HCT116 (cell line): ENCODE measurements around the gene CADPS2. TPM values are rescaled to one million over a fixed set of nuclear protein-coding genes. Genes with fewer than 3 reads are reported as not detected.

Experiments used
- ATAC-seq: fragments of 200-7000 bp; cut with Tn5 transposase; 2 replicates; pipeline ENCODE4 v1.9.1; 2020; ENCODE audit warnings: mild to moderate bottlenecking, moderate library complexity
- BruUV-seq: library from RNA; stranded (reverse); fragments of 400-500 nt; replicated peaks from 2 replicates; lab custom pipeline; 2021; lab: Mats Ljungman, UMichigan
- CTCF ChIA-PET: fragments of 300-600 bp; sonication (Branson Sonifier 250); formaldehyde crosslinking; loops from one replicate; lab custom pipeline; 2021; ENCODE audit warnings: antibody characterized with exemption; lab: Charles Lee
- POLR2A ChIA-PET: fragments of 300-600, 350-600 bp; sonication (Branson Sonifier 250); formaldehyde crosslinking; loops from one replicate; lab custom pipeline; 2021; ENCODE audit warnings: antibody characterized with exemption; lab: Charles Lee
- RAD21 ChIA-PET, 2 experiments: fragments of 300-600 bp; sonication (Branson Sonifier 250); formaldehyde crosslinking; loops; one replicate each; lab custom pipeline; 2023; ENCODE audit warnings: low total read pairs in 2 of 2; ENCODE audit not compliant: uncharacterized antibody in 2 of 2, unreplicated experiment in 2 of 2, low non-redundant PET in 1 of 2; lab: Charles Lee
- DNase-seq: peaks from one replicate; pipeline ENCODE4 v3.0.0-alpha.2; 2010; ENCODE audit warnings: low read depth, low spot score
- H2AFZ ChIP-seq: fragments of 200-600 bp; shearing (Covaris generic), sonication (generic); 2 replicates; pipeline ENCODE4 v1.6.1; 2017; ENCODE audit warnings: low read depth, mixed run types, mixed read lengths, antibody characterized with exemption, low read length; ENCODE audit not compliant: poor library complexity, severe bottlenecking
- H3K27ac ChIP-seq: 2 replicates; pipeline ENCODE4 v1.5.1; 2012; ENCODE audit warnings: low read depth, low read length
- H3K27me3 ChIP-seq: fragments of 200-600 bp; sonication (generic); 2 replicates; pipeline ENCODE4 v1.6.1; 2016; ENCODE audit warnings: mixed run types, low read length, mixed read lengths; ENCODE audit not compliant: insufficient read depth
- H3K36me3 ChIP-seq, 2 experiments: fragments of 200-500 bp in 1 of 2; fragments of 200-600 bp in 1 of 2; sonication (Bioruptor generic) in 1 of 2; sonication (generic) in 1 of 2; 2 replicates each; pipeline versions ENCODE4 v1.5.1 to v1.6.1; 2014 to 2016; ENCODE audit warnings: low read length in 2 of 2, inconsistent platforms in 1 of 2, mixed read lengths in 1 of 2, mixed run types in 1 of 2; ENCODE audit not compliant: insufficient read depth in 2 of 2, control insufficient read depth in 1 of 2
- H3K4me1 ChIP-seq, 2 experiments: fragments of 200-600 bp in 1 of 2; sonication (generic) in 1 of 2; 2 replicates each; pipeline versions ENCODE4 v1.5.1 to v1.6.1; 2012 to 2017; ENCODE audit warnings: low read length in 2 of 2, inconsistent platforms in 1 of 2, mild to moderate bottlenecking in 1 of 2, mixed read lengths in 1 of 2, mixed run types in 1 of 2, moderate library complexity in 1 of 2; ENCODE audit not compliant: insufficient read depth in 2 of 2, control insufficient read depth in 1 of 2
- H3K4me2 ChIP-seq: fragments of 200-600 bp; sonication (generic); 2 replicates; pipeline ENCODE4 v1.6.1; 2017; ENCODE audit warnings: mixed run types, low read length, mixed read lengths
- H3K4me3 ChIP-seq, 2 experiments: fragments of 200-600 bp in 1 of 2; sonication (generic) in 1 of 2; replicated peaks in 1 of 2; 2 replicates each; pipeline ENCODE4 v1.5.1; 2011 to 2016; ENCODE audit warnings: low read length in 2 of 2, control low read depth in 1 of 2, low read depth in 1 of 2, mild to moderate bottlenecking in 1 of 2, mixed read lengths in 1 of 2, mixed run types in 1 of 2
- H3K79me2 ChIP-seq: fragments of 200-600 bp; sonication (generic); 2 replicates; pipeline ENCODE4 v1.6.1; 2017; ENCODE audit warnings: mild to moderate bottlenecking, mixed run types, low read length, moderate library complexity, mixed read lengths; ENCODE audit not compliant: insufficient read depth
- H3K9ac ChIP-seq: fragments of 200-600 bp; sonication (generic); 2 replicates; pipeline ENCODE4 v1.6.1; 2016; ENCODE audit warnings: low read length, mixed read lengths
- H3K9me2 ChIP-seq: fragments of 200-600 bp; sonication (generic), shearing (Covaris generic); 2 replicates; pipeline ENCODE4 v1.6.1; 2017; ENCODE audit warnings: mixed run types, mild to moderate bottlenecking, moderate library complexity; ENCODE audit not compliant: insufficient read depth
- H3K9me3 ChIP-seq, 2 experiments: fragments of 200-500 bp in 1 of 2; fragments of 200-600 bp in 1 of 2; sonication (Bioruptor generic) in 1 of 2; sonication (generic) in 1 of 2; 2 replicates each; pipeline ENCODE4 v1.6.1; 2014 to 2017; ENCODE audit warnings: low read length in 2 of 2, mixed read lengths in 2 of 2, inconsistent platforms in 1 of 2, low read depth in 1 of 2, mild to moderate bottlenecking in 1 of 2, mixed run types in 1 of 2, moderate library complexity in 1 of 2; ENCODE audit not compliant: control insufficient read depth in 1 of 2, insufficient read depth in 1 of 2
- H4K20me1 ChIP-seq: fragments of 200-600 bp; sonication (generic), shearing (Covaris generic); 2 replicates; pipeline ENCODE4 v1.6.1; 2017; ENCODE audit warnings: mixed run types, mild to moderate bottlenecking, moderate library complexity; ENCODE audit not compliant: insufficient read depth
- CEBPB ChIP-seq: IDR thresholded peaks from 2 replicates; pipeline ENCODE4 v1.6.1; 2012; ENCODE audit warnings: low read depth
- ELF1 ChIP-seq: IDR thresholded peaks from 2 replicates; pipeline ENCODE4 v1.6.1; 2012; ENCODE audit warnings: low read depth, borderline replicate concordance
- EZH2phosphoT487 ChIP-seq: fragments of 200-600 bp; IDR thresholded peaks from 2 replicates; pipeline ENCODE4 v1.6.1; 2018; ENCODE audit warnings: antibody characterized with exemption, borderline replicate concordance
- FOSL1 ChIP-seq: IDR thresholded peaks from 2 replicates; pipeline ENCODE4 v1.6.1; 2012; ENCODE audit warnings: low read depth
- POLR2A ChIP-seq: IDR thresholded peaks from 2 replicates; pipeline ENCODE4 v1.7.0; 2011; ENCODE audit warnings: borderline replicate concordance; ENCODE audit not compliant: insufficient read depth, insufficient read length; ENCODE audit errors: extremely low read depth
- POLR2AphosphoS5 ChIP-seq: IDR thresholded peaks from 2 replicates; pipeline ENCODE4 v1.6.1; 2011; ENCODE audit warnings: mild to moderate bottlenecking, low read depth, low read length, moderate library complexity
- SIN3A ChIP-seq: IDR thresholded peaks from 2 replicates; pipeline ENCODE4 v1.6.1; 2012; ENCODE audit warnings: low read depth
- SP1 ChIP-seq: IDR thresholded peaks from 2 replicates; pipeline ENCODE4 v1.6.1; 2012; ENCODE audit warnings: low read depth
- SRF ChIP-seq: IDR thresholded peaks from 2 replicates; pipeline ENCODE4 v1.6.1; 2012; ENCODE audit warnings: low read depth
- TCF7L2 ChIP-seq: IDR thresholded peaks from 2 replicates; pipeline ENCODE4 v1.7.0; 2011; ENCODE audit warnings: borderline replicate concordance, inconsistent platforms; ENCODE audit not compliant: insufficient read depth, insufficient read length; ENCODE audit errors: extremely low read depth
- ZNF274 ChIP-seq: fragments of 200-500 bp; sonication (Bioruptor generic); IDR thresholded peaks from 2 replicates; pipeline ENCODE4 v1.6.1; 2014; ENCODE audit warnings: mild to moderate bottlenecking, low read depth, low read length, inconsistent platforms
- intact Hi-C: fragments of 100-400 bp; cut with micrococcal nuclease; formaldehyde crosslinking; loops from 2 replicates; pipeline ENCODE4 v1.10.0; 2022
- total RNA-seq: library from RNA; stranded (reverse); gene quantifications from one replicate; pipeline ENCODE4 v1.2.1, GENCODE V29; 2021; ENCODE audit not compliant: unreplicated experiment
- TF ChIP-seq, protein P1 (sequence below): IDR thresholded peaks from 2 replicates; pipeline ENCODE4 v1.6.1; 2012; ENCODE audit warnings: low read depth
- TF ChIP-seq, protein P2 (sequence below): IDR thresholded peaks from 2 replicates; pipeline ENCODE4 v1.6.1; 2012
- TF ChIP-seq, protein P3 (sequence below), 3 experiments: fragments of 200-600 bp in 1 of 3; sonication (generic) in 1 of 3; IDR thresholded peaks in 2 of 3; conservative IDR thresholded peaks in 1 of 3; 2 replicates each; pipeline ENCODE4 v1.5.1; 2012 to 2017; ENCODE audit warnings: low read depth in 2 of 3, low read length in 2 of 3, antibody characterized with exemption in 1 of 3, borderline replicate concordance in 1 of 3, control low read depth in 1 of 3, mild to moderate bottlenecking in 1 of 3, mixed read lengths in 1 of 3, mixed run types in 1 of 3, moderate library complexity in 1 of 3; ENCODE audit not compliant: insufficient read depth in 1 of 3

CADPS2 gene
- total RNA-seq, 1 experiment from 2014 or later = 7.5 TPM

- no peaks in the 10 kb centered on the region for H3K9me3 ChIP-seq
- H3K36me3 ChIP-seq = no peaks in the 10 kb centered on the region
- BruUV-seq = no TSS peak
- H3K79me2 ChIP-seq = no peaks in the 10 kb centered on the region
- CTCF ChIA-PET = no interaction called here
- no peak overlapping the region for H3K27ac ChIP-seq
- ATAC-seq = no peak
- RAD21 ChIA-PET = no interaction called here
- H3K9ac ChIP-seq = no peak overlapping the region
- H2AFZ ChIP-seq = no peak overlapping the region
- H3K4me2 ChIP-seq = no peak overlapping the region
- TF ChIP-seq, protein P1, sequence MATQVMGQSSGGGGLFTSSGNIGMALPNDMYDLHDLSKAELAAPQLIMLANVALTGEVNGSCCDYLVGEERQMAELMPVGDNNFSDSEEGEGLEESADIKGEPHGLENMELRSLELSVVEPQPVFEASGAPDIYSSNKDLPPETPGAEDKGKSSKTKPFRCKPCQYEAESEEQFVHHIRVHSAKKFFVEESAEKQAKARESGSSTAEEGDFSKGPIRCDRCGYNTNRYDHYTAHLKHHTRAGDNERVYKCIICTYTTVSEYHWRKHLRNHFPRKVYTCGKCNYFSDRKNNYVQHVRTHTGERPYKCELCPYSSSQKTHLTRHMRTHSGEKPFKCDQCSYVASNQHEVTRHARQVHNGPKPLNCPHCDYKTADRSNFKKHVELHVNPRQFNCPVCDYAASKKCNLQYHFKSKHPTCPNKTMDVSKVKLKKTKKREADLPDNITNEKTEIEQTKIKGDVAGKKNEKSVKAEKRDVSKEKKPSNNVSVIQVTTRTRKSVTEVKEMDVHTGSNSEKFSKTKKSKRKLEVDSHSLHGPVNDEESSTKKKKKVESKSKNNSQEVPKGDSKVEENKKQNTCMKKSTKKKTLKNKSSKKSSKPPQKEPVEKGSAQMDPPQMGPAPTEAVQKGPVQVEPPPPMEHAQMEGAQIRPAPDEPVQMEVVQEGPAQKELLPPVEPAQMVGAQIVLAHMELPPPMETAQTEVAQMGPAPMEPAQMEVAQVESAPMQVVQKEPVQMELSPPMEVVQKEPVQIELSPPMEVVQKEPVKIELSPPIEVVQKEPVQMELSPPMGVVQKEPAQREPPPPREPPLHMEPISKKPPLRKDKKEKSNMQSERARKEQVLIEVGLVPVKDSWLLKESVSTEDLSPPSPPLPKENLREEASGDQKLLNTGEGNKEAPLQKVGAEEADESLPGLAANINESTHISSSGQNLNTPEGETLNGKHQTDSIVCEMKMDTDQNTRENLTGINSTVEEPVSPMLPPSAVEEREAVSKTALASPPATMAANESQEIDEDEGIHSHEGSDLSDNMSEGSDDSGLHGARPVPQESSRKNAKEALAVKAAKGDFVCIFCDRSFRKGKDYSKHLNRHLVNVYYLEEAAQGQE = no peak
- TF ChIP-seq SRF (no peak), EZH2phosphoT487 (no peak), POLR2AphosphoS5 (no peak), SIN3A (no peak), ZNF274 (no peak), POLR2A (no peak), FOSL1 (no peak), ELF1 (no peak), CEBPB (no peak), SP1 (no peak), TCF7L2 (no peak)
- TF ChIP-seq, protein P2, sequence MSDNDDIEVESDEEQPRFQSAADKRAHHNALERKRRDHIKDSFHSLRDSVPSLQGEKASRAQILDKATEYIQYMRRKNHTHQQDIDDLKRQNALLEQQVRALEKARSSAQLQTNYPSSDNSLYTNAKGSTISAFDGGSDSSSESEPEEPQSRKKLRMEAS = no peak
- TF ChIP-seq, protein P3, sequence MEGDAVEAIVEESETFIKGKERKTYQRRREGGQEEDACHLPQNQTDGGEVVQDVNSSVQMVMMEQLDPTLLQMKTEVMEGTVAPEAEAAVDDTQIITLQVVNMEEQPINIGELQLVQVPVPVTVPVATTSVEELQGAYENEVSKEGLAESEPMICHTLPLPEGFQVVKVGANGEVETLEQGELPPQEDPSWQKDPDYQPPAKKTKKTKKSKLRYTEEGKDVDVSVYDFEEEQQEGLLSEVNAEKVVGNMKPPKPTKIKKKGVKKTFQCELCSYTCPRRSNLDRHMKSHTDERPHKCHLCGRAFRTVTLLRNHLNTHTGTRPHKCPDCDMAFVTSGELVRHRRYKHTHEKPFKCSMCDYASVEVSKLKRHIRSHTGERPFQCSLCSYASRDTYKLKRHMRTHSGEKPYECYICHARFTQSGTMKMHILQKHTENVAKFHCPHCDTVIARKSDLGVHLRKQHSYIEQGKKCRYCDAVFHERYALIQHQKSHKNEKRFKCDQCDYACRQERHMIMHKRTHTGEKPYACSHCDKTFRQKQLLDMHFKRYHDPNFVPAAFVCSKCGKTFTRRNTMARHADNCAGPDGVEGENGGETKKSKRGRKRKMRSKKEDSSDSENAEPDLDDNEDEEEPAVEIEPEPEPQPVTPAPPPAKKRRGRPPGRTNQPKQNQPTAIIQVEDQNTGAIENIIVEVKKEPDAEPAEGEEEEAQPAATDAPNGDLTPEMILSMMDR (IDR thresholded peaks at IDR 0.05 in 2 of 3, conservative IDR thresholded peaks at IDR 0.05 in 1 of 3; ENCODE audit: borderline replicate concordance in 1 of 3, insufficient read depth in 1 of 3, low read depth in 2 of 3, low read length in 2 of 3) = no peak
- H4K20me1 ChIP-seq = no peaks in the 10 kb centered on the region
- no peaks in the 10 kb centered on the region for H3K27me3 ChIP-seq
- no peaks in the 10 kb centered on the region for H3K4me1 ChIP-seq
- no peak for DNase-seq
- H3K9me2 ChIP-seq = no peaks in the 10 kb centered on the region
- POLR2A ChIA-PET = no interaction called here
- intact Hi-C loops = no loop called here
- no peak overlapping the region for H3K4me3 ChIP-seq
These were observed 176.2 kb downstream of the CADPS2 start for GRCh38 chr7:122709930-122710646.
